HAP-1 (cell line): ENCODE results near the gene SEC16A.

Source experiments
- DNase-seq, 2 experiments: peaks; one replicate each; pipeline ENCODE4 v3.0.0-alpha.2; 2016 to 2020; ENCODE audit warnings: low spot score in 2 of 2
- H3K27me3 ChIP-seq: fragments of 250-450 bp; sonication (Bioruptor Pico); 2 replicates; pipeline ENCODE4 v1.5.1; 2020; ENCODE audit warnings: low read depth, mild to moderate bottlenecking, moderate library complexity
- H3K36me3 ChIP-seq: fragments of 250-450 bp; sonication (Bioruptor Pico); replicated peaks from 2 replicates; pipeline ENCODE4 v1.5.1; 2020; ENCODE audit warnings: mild to moderate bottlenecking
- H3K4me1 ChIP-seq: fragments of 250-450 bp; sonication (Bioruptor Pico); 2 replicates; pipeline ENCODE4 v1.5.1; 2020; ENCODE audit warnings: mild to moderate bottlenecking
- H3K4me3 ChIP-seq: fragments of 250-450 bp; sonication (Bioruptor Pico); 2 replicates; pipeline ENCODE4 v1.5.1; 2020; ENCODE audit warnings: mild to moderate bottlenecking, moderate library complexity
- H3K9me3 ChIP-seq: fragments of 250-450 bp; sonication (Bioruptor Pico); 2 replicates; pipeline ENCODE4 v1.5.1; 2020; ENCODE audit warnings: mild to moderate bottlenecking, moderate library complexity
- in situ Hi-C: fragments of 300-500 bp; cut with MboI; formaldehyde crosslinking; loops from 3 replicates; pipeline ENCODE4 v1.14.3; 2020; ENCODE audit warnings: low sequenced_read_pairs, inconsistent platforms, mixed read lengths

SEC16A gene

GRCh38 chr9:136482793-136483588, at the start of gene SEC16A:
Gene SEC16A (minus strand): TSS chr9:136483040. CDS start chr9:136477615, 5,425 bp downstream.
- Histone ChIP-seq H3K36me3 (peaks cover 16% of the 10 kb centered on the region), H3K27me3 (no peaks in the 10 kb centered on the region), H3K9me3 (no peaks in the 10 kb centered on the region), H3K4me3 (peak within 1 kb of the TSS; percentile 83), H3K4me1 (peaks cover 12% of the 10 kb centered on the region; the same call in 1 of the 2 replicates)
- DNase-seq, result peak; percentile 90 to 100
- in situ Hi-C loops, result no loop called here

GRCh38 chr9:136531904-136532798, 49.3 kb upstream of the SEC16A start:
- H3K9me3 ChIP-seq, result no peaks in the 10 kb centered on the region
- H3K4me1 ChIP-seq, result no peaks in the 10 kb centered on the region
- H3K36me3 ChIP-seq, result no peaks in the 10 kb centered on the region; the same call in 1 of the 2 replicates
- DNase-seq, result no peak
- in situ Hi-C loops, result no loop called here
- H3K4me3 ChIP-seq, result no peak overlapping the region
- no peaks in the 10 kb centered on the region for H3K27me3 ChIP-seq

GRCh38 chr9:136531186-136531903, 48.5 kb upstream of the SEC16A start:
- in situ Hi-C loops, result no loop called here
- Histone ChIP-seq H3K36me3 (no peaks in the 10 kb centered on the region; the same call in 1 of the 2 replicates), H3K9me3 (no peaks in the 10 kb centered on the region), H3K4me1 (no peaks in the 10 kb centered on the region), H3K4me3 (no peak overlapping the region), H3K27me3 (no peaks in the 10 kb centered on the region)
- no peak for DNase-seq

GRCh38 chr9:136530461-136531089, 47.7 kb upstream of the SEC16A start:
- Histone ChIP-seq H3K9me3 (no peaks in the 10 kb centered on the region), H3K36me3 (no peaks in the 10 kb centered on the region; the same call in 1 of the 2 replicates), H3K4me3 (no peak overlapping the region), H3K27me3 (no peaks in the 10 kb centered on the region), H3K4me1 (no peaks in the 10 kb centered on the region)
- no peak for DNase-seq
- in situ Hi-C loops, result no loop called here

- H3K27me3 ChIP-seq, result no peaks in the 10 kb centered on the region
- no peak for DNase-seq
- no peaks in the 10 kb centered on the region for H3K4me1 ChIP-seq
- no peaks in the 10 kb centered on the region; the same call in 1 of the 2 replicates for H3K36me3 ChIP-seq
- in situ Hi-C loops, result no loop called here
- H3K9me3 ChIP-seq, result no peaks in the 10 kb centered on the region
- H3K4me3 ChIP-seq, result no peak overlapping the region
These were observed 46.9 kb upstream of the SEC16A start for GRCh38 chr9:136529516-136530460.

- no peaks in the 10 kb centered on the region for H3K4me1 ChIP-seq
- in situ Hi-C loops, result no loop called here
- H3K4me3 ChIP-seq, result no peak overlapping the region
- H3K9me3 ChIP-seq, result no peaks in the 10 kb centered on the region
- H3K27me3 ChIP-seq, result no peaks in the 10 kb centered on the region
- no peaks in the 10 kb centered on the region for H3K36me3 ChIP-seq
- DNase-seq, result no peak
These were observed 46.0 kb upstream of the SEC16A start for GRCh38 chr9:136528716-136529341.

GRCh38 chr9:136527721-136528710, 45.2 kb upstream of the SEC16A start:
- Histone ChIP-seq H3K9me3 (no peaks in the 10 kb centered on the region), H3K36me3 (no peaks in the 10 kb centered on the region), H3K4me1 (no peaks in the 10 kb centered on the region), H3K4me3 (no peak overlapping the region), H3K27me3 (no peaks in the 10 kb centered on the region)
- in situ Hi-C loops, result no loop called here
- DNase-seq, result peak in 1 of 2 experiments; percentile 38

GRCh38 chr9:136527131-136527530, 44.3 kb upstream of the SEC16A start:
- in situ Hi-C loops, result no loop called here

GRCh38 chr9:136526625-136527066, 43.8 kb upstream of the SEC16A start:
- no peaks in the 10 kb centered on the region for H3K27me3 ChIP-seq
- H3K4me1 ChIP-seq, result no peaks in the 10 kb centered on the region
- in situ Hi-C loops, result no loop called here
- no peaks in the 10 kb centered on the region for H3K36me3 ChIP-seq
- no peaks in the 10 kb centered on the region for H3K9me3 ChIP-seq
- peak in 1 of 2 experiments; percentile 49 for DNase-seq
- no peak overlapping the region for H3K4me3 ChIP-seq

More at GRCh38 chr9:136527131-136527530, 44.3 kb upstream of the SEC16A start:
- Histone ChIP-seq H3K27me3 (no peaks in the 10 kb centered on the region), H3K36me3 (no peaks in the 10 kb centered on the region), H3K4me3 (no peak overlapping the region), H3K4me1 (no peaks in the 10 kb centered on the region), H3K9me3 (no peaks in the 10 kb centered on the region)
- DNase-seq, result no peak

GRCh38 chr9:136525841-136526499, 43.1 kb upstream of the SEC16A start:
- Histone ChIP-seq H3K9me3 (no peaks in the 10 kb centered on the region), H3K36me3 (no peaks in the 10 kb centered on the region), H3K4me1 (no peaks in the 10 kb centered on the region), H3K27me3 (no peaks in the 10 kb centered on the region), H3K4me3 (no peak overlapping the region)
- in situ Hi-C loops, result no loop called here
- no peak for DNase-seq

- H3K27me3 ChIP-seq, result no peaks in the 10 kb centered on the region
- no peak for DNase-seq
- no peaks in the 10 kb centered on the region for H3K36me3 ChIP-seq
- no peaks in the 10 kb centered on the region for H3K4me1 ChIP-seq
- H3K4me3 ChIP-seq, result no peak overlapping the region
- in situ Hi-C loops, result no loop called here
- H3K9me3 ChIP-seq, result no peaks in the 10 kb centered on the region
These were observed 42.4 kb upstream of the SEC16A start for GRCh38 chr9:136525207-136525606.
